Endothelial cell of umbilical vein (primary cell): ENCODE data around the gene OPCML.

ENCODE experiments used
- CTCF ChIP-seq, 2 donors: IDR thresholded peaks; 1 replicate in 1 of 2; 2 replicates in 1 of 2; pipeline ENCODE4 v1.5.1; 2011; ENCODE audit warnings: low read length in 2 of 2, mild to moderate bottlenecking in 2 of 2, moderate library complexity in 2 of 2, control low read depth in 1 of 2, inconsistent platforms in 1 of 2, low read depth in 1 of 2; ENCODE audit not compliant: insufficient read depth in 1 of 2; ENCODE audit errors: extremely low read depth in 1 of 2
- POLR2A ChIP-seq: IDR thresholded peaks from 2 replicates; pipeline ENCODE4 v1.6.1; 2012; ENCODE audit warnings: low read depth, mild to moderate bottlenecking, control low read depth, low read length

- TF ChIP-seq CTCF (IDR thresholded peaks at IDR 0.05; ENCODE audit: extremely low read depth in 1 of 2, insufficient read depth in 1 of 2, low read depth in 1 of 2, low read length in 2 of 2) (no peak), POLR2A (no peak)
Observed at GRCh38 chr11:133507185-133507584, 25.1 kb downstream of the OPCML start.
